HL-60/S4 (cell line): Measurements from ENCODE around the gene FLNB.
"Not testable (repeated sequence)": the region's sequence is repeated elsewhere in the genome, so short reads cannot be mapped to it uniquely, and the experiment has no call there.

Source experiments
- in situ Hi-C: fragments of 300-500 bp; cut with MboI; formaldehyde crosslinking; loops from 2 replicates; pipeline ENCODE4 v1.14.3; 2022; ENCODE audit warnings: low sequenced_read_pairs

FLNB gene

GRCh38 chr3:57981483-57982087 lies 26.6 kb upstream of the FLNB start:
- in situ Hi-C loops, result no loop called here

- in situ Hi-C loops, result no loop called here
Measured at GRCh38 chr3:57982561-57983243, 25.5 kb upstream of the FLNB start.

GRCh38 chr3:57983734-57984518 lies 24.3 kb upstream of the FLNB start:
- in situ Hi-C loops, result no loop called here

GRCh38 chr3:57985176-57985983 lies 22.8 kb upstream of the FLNB start:
- in situ Hi-C loops, result no loop called here

GRCh38 chr3:57985984-57986246 lies 22.3 kb upstream of the FLNB start:
- in situ Hi-C loops, result no loop called here

GRCh38 chr3:57986261-57986660 lies 22.0 kb upstream of the FLNB start:
- in situ Hi-C loops, result no loop called here

- in situ Hi-C loops, result not testable (repeated sequence)
Measured at GRCh38 chr3:57989198-57989597, 19.0 kb upstream of the FLNB start.

- in situ Hi-C loops, result no loop called here
Measured at GRCh38 chr3:57989646-57990045, 18.6 kb upstream of the FLNB start.

- in situ Hi-C loops, result no loop called here
Measured at GRCh38 chr3:57992452-57993213, 15.6 kb upstream of the FLNB start.

GRCh38 chr3:57998366-57999283 lies 9.6 kb upstream of the FLNB start:
- in situ Hi-C loops, result no loop called here

GRCh38 chr3:57999417-58000115 lies 8.7 kb upstream of the FLNB start:
- in situ Hi-C loops, result loop anchor here (25.0 kb wide), 1 partner anchor 163 kb away; no protein-coding TSS in a partner anchor

GRCh38 chr3:58000306-58001085 lies 7.7 kb upstream of the FLNB start:
- in situ Hi-C loops, result loop anchor here (25.0 kb wide), 1 partner anchor 162 kb away; no protein-coding TSS in a partner anchor

- in situ Hi-C loops, result loop anchor here (25.0 kb wide), 1 partner anchor 161 kb away; no protein-coding TSS in a partner anchor
Measured at GRCh38 chr3:58001086-58001467, 7.1 kb upstream of the FLNB start.

GRCh38 chr3:58001979-58002378 lies 6.2 kb upstream of the FLNB start:
- in situ Hi-C loops, result loop anchor here (25.0 kb wide), 1 partner anchor 160 kb away; no protein-coding TSS in a partner anchor

- in situ Hi-C loops, result loop anchor here (25.0 kb wide), 1 partner anchor 159 kb away; no protein-coding TSS in a partner anchor
Measured at GRCh38 chr3:58003093-58003492, 5.1 kb upstream of the FLNB start.

- in situ Hi-C loops, result loop anchor here (25.0 kb wide), 1 partner anchor 157 kb away; no protein-coding TSS in a partner anchor
Measured at GRCh38 chr3:58004973-58005372, 3.2 kb upstream of the FLNB start.

GRCh38 chr3:58005669-58006068 lies 2.6 kb upstream of the FLNB start:
- in situ Hi-C loops, result loop anchor here (25.0 kb wide), 1 partner anchor 157 kb away; no protein-coding TSS in a partner anchor

- in situ Hi-C loops, result loop anchor here (25.0 kb wide), 1 partner anchor 156 kb away; no protein-coding TSS in a partner anchor
Measured at GRCh38 chr3:58006661-58007060, 1.6 kb upstream of the FLNB start.
